GM23338 (cell line): ENCODE data around the gene BUB1. TPM values are rescaled to one million over a fixed set of nuclear protein-coding genes. Genes with fewer than 3 reads are reported as not detected.

Experiments
- ATAC-seq: fragments of 200-7000 bp; cut with Tn5 transposase; 3 replicates; pipeline ENCODE4 v1.9.1; 2020
- DNase-seq: peaks from one replicate; pipeline ENCODE4 v3.0.0-alpha.2; 2015; ENCODE audit warnings: low spot score
- H2AFZ ChIP-seq: fragments of 200-600 bp; sonication (generic); 2 replicates; pipeline ENCODE4 v1.8.0; 2016; ENCODE audit warnings: antibody characterized with exemption, mild to moderate bottlenecking, moderate library complexity
- H3F3A ChIP-seq: fragments of 200-600 bp; sonication (generic); replicated peaks from 2 replicates; pipeline ENCODE4 v1.8.0; 2017; ENCODE audit warnings: antibody characterized with exemption, mixed run types, low read depth
- H3K27ac ChIP-seq: fragments of 200-600 bp; sonication (generic); 2 replicates; pipeline ENCODE4 v1.6.1; 2016; ENCODE audit warnings: low read depth
- H3K27me3 ChIP-seq: fragments of 200-600 bp; sonication (generic); 2 replicates; pipeline ENCODE4 v1.8.0; 2016; ENCODE audit warnings: mild to moderate bottlenecking, mixed run types, moderate library complexity; ENCODE audit not compliant: insufficient read depth
- H3K36me3 ChIP-seq: fragments of 200-600 bp; sonication (generic); 2 replicates; pipeline ENCODE4 v1.8.0; 2016; ENCODE audit warnings: mild to moderate bottlenecking; ENCODE audit not compliant: insufficient read depth
- H3K4me1 ChIP-seq: fragments of 200-600 bp; sonication (generic); 2 replicates; pipeline ENCODE4 v1.8.0; 2016; ENCODE audit warnings: mild to moderate bottlenecking, moderate library complexity; ENCODE audit not compliant: insufficient read depth
- H3K4me2 ChIP-seq: fragments of 200-600 bp; sonication (generic); 2 replicates; pipeline ENCODE4 v1.7.1; 2017; ENCODE audit warnings: mixed run types
- H3K4me3 ChIP-seq: fragments of 200-600 bp; sonication (generic); 2 replicates; pipeline ENCODE4 v1.6.1; 2016; ENCODE audit warnings: mixed run types
- H3K79me2 ChIP-seq: fragments of 200-600 bp; sonication (generic); replicated peaks from 2 replicates; pipeline ENCODE4 v1.8.0; 2017; ENCODE audit warnings: mild to moderate bottlenecking; ENCODE audit not compliant: insufficient read depth
- H3K9me2 ChIP-seq: fragments of 200-600 bp; sonication (generic); 2 replicates; pipeline ENCODE4 v1.8.0; 2017; ENCODE audit not compliant: insufficient read depth
- H4K20me1 ChIP-seq: fragments of 200-600 bp; sonication (generic); replicated peaks from 2 replicates; pipeline ENCODE4 v1.8.0; 2017; ENCODE audit warnings: mild to moderate bottlenecking; ENCODE audit not compliant: insufficient read depth
- H3K27ac Mint-ChIP-seq: 2 replicates; pipeline ENCODE4 v1.8.0; 2020; ENCODE audit warnings: inconsistent platforms, mild to moderate bottlenecking, moderate library complexity, mixed read lengths
- H3K27me3 Mint-ChIP-seq: 3 replicates; pipeline ENCODE4 v1.8.0; 2022; ENCODE audit warnings: low read depth, mild to moderate bottlenecking, moderate library complexity, mixed read lengths, inconsistent platforms; ENCODE audit not compliant: insufficient read depth, poor library complexity
- H3K36me3 Mint-ChIP-seq: 3 replicates; pipeline ENCODE4 v1.8.0; 2021; ENCODE audit warnings: low read depth, mild to moderate bottlenecking, inconsistent platforms, moderate library complexity, mixed read lengths
- H3K4me1 Mint-ChIP-seq: 3 replicates; pipeline ENCODE4 v1.8.0; 2020; ENCODE audit warnings: mild to moderate bottlenecking, inconsistent platforms, mixed read lengths
- H3K4me3 Mint-ChIP-seq: 3 replicates; pipeline ENCODE4 v1.8.0; 2021; ENCODE audit warnings: moderate library complexity, mild to moderate bottlenecking, inconsistent platforms, mixed read lengths
- H3K9me3 Mint-ChIP-seq: 3 replicates; pipeline ENCODE4 v1.8.0; 2020; ENCODE audit warnings: moderate library complexity, mild to moderate bottlenecking, inconsistent platforms, mixed read lengths
- CREB1 ChIP-seq: fragments of 250-450 bp; sonication (Bioruptor Pico); IDR thresholded peaks from 2 replicates; pipeline ENCODE4 v1.5.0; 2020; ENCODE audit warnings: low read depth, mild to moderate bottlenecking, moderate library complexity
- CTCF ChIP-seq, 2 experiments: fragments of 200-600 bp in 1 of 2; sonication (generic) in 1 of 2; conservative IDR thresholded peaks; 2 replicates each; pipeline versions ENCODE4 v1.5.1 to v1.6.1; 2016 to 2017; ENCODE audit warnings: antibody characterized with exemption in 2 of 2, low read depth in 2 of 2, mild to moderate bottlenecking in 2 of 2, moderate library complexity in 1 of 2
- ETS1 ChIP-seq: IDR thresholded peaks from 2 replicates; pipeline ENCODE4 v1.6.1; 2016; ENCODE audit warnings: antibody characterized with exemption
- EZH2 ChIP-seq: fragments of 200-600 bp; sonication (generic); IDR thresholded peaks from one replicate; pipeline ENCODE4 v1.8.0; 2017; ENCODE audit warnings: antibody characterized with exemption, mild to moderate bottlenecking, low read depth; ENCODE audit not compliant: unreplicated experiment
- EZH2phosphoT487 ChIP-seq: fragments of 200-600 bp; sonication (generic); IDR thresholded peaks from one replicate; pipeline ENCODE4 v1.8.1; 2018; ENCODE audit warnings: antibody characterized with exemption; ENCODE audit not compliant: unreplicated experiment
- JUNB ChIP-seq: IDR thresholded peaks from one replicate; pipeline ENCODE4 v1.6.1; 2016; ENCODE audit warnings: antibody characterized with exemption; ENCODE audit not compliant: unreplicated experiment
- NANOG ChIP-seq: IDR thresholded peaks from 2 replicates; pipeline ENCODE4 v1.6.1; 2016; ENCODE audit warnings: antibody characterized with exemption, borderline replicate concordance
- POLR2AphosphoS5 ChIP-seq: IDR thresholded peaks from 2 replicates; pipeline ENCODE4 v1.6.1; 2016; ENCODE audit warnings: antibody characterized with exemption, low read depth
- REST ChIP-seq: IDR thresholded peaks from one replicate; pipeline ENCODE4 v1.6.1; 2018; ENCODE audit warnings: antibody characterized with exemption; ENCODE audit not compliant: unreplicated experiment
- STAT1 ChIP-seq: IDR thresholded peaks from one replicate; pipeline ENCODE4 v1.6.1; 2016; ENCODE audit warnings: antibody characterized with exemption; ENCODE audit not compliant: unreplicated experiment
- ZNF114 ChIP-seq: fragments of 250-450 bp; sonication (Bioruptor Pico); IDR thresholded peaks from 2 replicates; pipeline ENCODE4 v1.5.0; 2020; ENCODE audit warnings: mild to moderate bottlenecking, moderate library complexity
- ZNF331 ChIP-seq: fragments of 250-450 bp; sonication (Bioruptor Pico); IDR thresholded peaks from 2 replicates; pipeline ENCODE4 v1.5.0; 2020; ENCODE audit warnings: low read depth, mild to moderate bottlenecking, moderate library complexity
- ZNF462 ChIP-seq: fragments of 250-450 bp; sonication (Bioruptor Pico); IDR thresholded peaks from 2 replicates; pipeline ENCODE4 v1.5.0; 2020; ENCODE audit warnings: mild to moderate bottlenecking, moderate library complexity
- polyA plus RNA-seq: library from polyadenylated mRNA; unstranded; fragments of >200 nt; fragmentation: Nextera tagmentation; extraction: Ambion mirVana; gene quantifications from 2 replicates; pipeline ENCODE4 v1.2.1, GENCODE V29; 2016
- total RNA-seq: library from RNA; depleted of rRNA; stranded (reverse); fragments of >200 nt; shearing (Covaris generic); gene quantifications from 2 replicates; pipeline ENCODE4 v1.2.3, GENCODE V29; 2014

BUB1 gene
- total and polyA plus RNA-seq, 2 experiments from 2014 or later: 59.4 to 184 TPM

GRCh38 chr2:110679865-110680264 is 2.0 kb upstream of the BUB1 start:
- H3K9me2 ChIP-seq: no peaks in the 10 kb centered on the region
- DNase-seq: no peak
- H3K36me3 Mint-ChIP-seq: peaks cover 25% of the 10 kb centered on the region
- H3K27ac ChIP-seq: no peak overlapping the region
- peaks cover 39% of the 10 kb centered on the region for H3K4me1 ChIP-seq
- H3F3A ChIP-seq: no peaks in the 10 kb centered on the region
- H3K9me3 Mint-ChIP-seq: peaks cover 24% of the 10 kb centered on the region
- TF ChIP-seq CTCF (conservative IDR thresholded peaks at IDR 0.05; ENCODE audit: low read depth in 2 of 2) (no peak), CREB1 (CRISPR knock-in tag) (no peak), ZNF114 (CRISPR knock-in tag) (no peak), ZNF331 (CRISPR knock-in tag) (no peak), STAT1 (no peak), ETS1 (no peak), EZH2phosphoT487 (no peak), ZNF462 (CRISPR knock-in tag) (no peak), JUNB (no peak), NANOG (no peak), REST (no peak), EZH2 (no peak), POLR2AphosphoS5 (no peak)
- no peaks in the 10 kb centered on the region for H3K36me3 ChIP-seq
- H3K4me3 Mint-ChIP-seq: peak overlapping the region; percentile 92; the same call in 2 of the 3 replicates
- H4K20me1 ChIP-seq: peaks cover 7% of the 10 kb centered on the region; the same call in 1 of the 2 replicates
- H3K79me2 ChIP-seq: peaks cover 29% of the 10 kb centered on the region
- H2AFZ ChIP-seq: no peak overlapping the region
- H3K27me3 ChIP-seq: peaks cover 12% of the 10 kb centered on the region
- peaks cover 47% of the 10 kb centered on the region for H3K4me1 Mint-ChIP-seq
- no peak for ATAC-seq
- H3K27me3 Mint-ChIP-seq: peaks cover 20% of the 10 kb centered on the region
- no peak overlapping the region for H3K4me3 ChIP-seq
- no peak overlapping the region for H3K4me2 ChIP-seq
- H3K27ac Mint-ChIP-seq: no peak overlapping the region
